HCT116 (cell line): ENCODE measurements around the gene IL1RAP.

Experiments used
- CEBPB ChIP-seq: IDR thresholded peaks from 2 replicates; pipeline ENCODE4 v1.6.1; 2012; ENCODE audit warnings: low read depth
- EZH2 ChIP-seq: fragments of 200-600 bp; sonication (generic); IDR thresholded peaks from 2 replicates; pipeline ENCODE4 v1.6.1; 2017; ENCODE audit warnings: antibody characterized with exemption, mixed run types
- EZH2phosphoT487 ChIP-seq: fragments of 200-600 bp; IDR thresholded peaks from 2 replicates; pipeline ENCODE4 v1.6.1; 2018; ENCODE audit warnings: antibody characterized with exemption, borderline replicate concordance
- JUND ChIP-seq: IDR thresholded peaks from 2 replicates; pipeline ENCODE4 v1.6.1; 2012
- POLR2A ChIP-seq: IDR thresholded peaks from 2 replicates; pipeline ENCODE4 v1.7.0; 2011; ENCODE audit warnings: borderline replicate concordance; ENCODE audit not compliant: insufficient read depth, insufficient read length; ENCODE audit errors: extremely low read depth
- POLR2AphosphoS5 ChIP-seq: IDR thresholded peaks from 2 replicates; pipeline ENCODE4 v1.6.1; 2011; ENCODE audit warnings: mild to moderate bottlenecking, low read depth, low read length, moderate library complexity
- RAD21 ChIP-seq: IDR thresholded peaks from 2 replicates; pipeline ENCODE4 v1.6.1; 2012; ENCODE audit warnings: low read depth, mild to moderate bottlenecking
- TCF7L2 ChIP-seq: IDR thresholded peaks from 2 replicates; pipeline ENCODE4 v1.7.0; 2011; ENCODE audit warnings: borderline replicate concordance, inconsistent platforms; ENCODE audit not compliant: insufficient read depth, insufficient read length; ENCODE audit errors: extremely low read depth
- YY1 ChIP-seq: IDR thresholded peaks from 2 replicates; pipeline ENCODE4 v1.6.1; 2011; ENCODE audit warnings: low read length, low read depth, moderate library complexity, mild to moderate bottlenecking; ENCODE audit not compliant: insufficient replicate concordance; ENCODE audit errors: extremely low read depth
- ZFX ChIP-seq: fragments of 450-650 bp; IDR thresholded peaks from 2 replicates; pipeline ENCODE4 v1.6.1; 2017
- ZNF274 ChIP-seq: fragments of 200-500 bp; sonication (Bioruptor generic); IDR thresholded peaks from 2 replicates; pipeline ENCODE4 v1.6.1; 2014; ENCODE audit warnings: mild to moderate bottlenecking, low read depth, low read length, inconsistent platforms
- TF ChIP-seq, protein P1 (sequence below), 3 experiments: fragments of 200-600 bp in 1 of 3; sonication (generic) in 1 of 3; IDR thresholded peaks in 2 of 3; conservative IDR thresholded peaks in 1 of 3; 2 replicates each; pipeline ENCODE4 v1.5.1; 2012 to 2017; ENCODE audit warnings: low read depth in 2 of 3, low read length in 2 of 3, antibody characterized with exemption in 1 of 3, borderline replicate concordance in 1 of 3, control low read depth in 1 of 3, mild to moderate bottlenecking in 1 of 3, mixed read lengths in 1 of 3, mixed run types in 1 of 3, moderate library complexity in 1 of 3; ENCODE audit not compliant: insufficient read depth in 1 of 3
- TF ChIP-seq, protein P2 (sequence below): IDR thresholded peaks from 2 replicates; pipeline ENCODE4 v1.6.1; 2012

DNA sequence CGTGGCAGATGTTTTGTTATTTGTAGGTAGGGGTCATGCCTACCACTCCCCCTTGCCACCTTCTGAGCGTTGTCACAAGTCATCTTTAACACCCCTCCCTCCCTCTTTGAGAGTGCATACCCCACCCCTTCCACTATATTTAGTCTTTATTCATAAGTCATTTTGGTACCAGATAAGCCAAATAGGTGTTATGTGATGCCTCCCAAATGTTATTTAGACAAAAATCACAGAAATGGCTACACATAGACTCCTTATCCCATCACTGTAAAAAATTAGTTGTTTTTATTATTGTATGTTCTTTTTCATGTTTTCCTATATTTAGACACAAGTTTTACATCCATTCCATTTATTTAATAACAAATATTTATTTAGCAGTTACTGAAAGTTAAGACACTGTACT is 93.1 kb downstream of the IL1RAP start:
- TF ChIP-seq POLR2A (no peak), EZH2phosphoT487 (no peak), ZFX (no peak), POLR2AphosphoS5 (no peak), RAD21 (no peak), CEBPB (no peak), EZH2 (no peak), YY1 (no peak), TCF7L2 (no peak), ZNF274 (no peak), JUND (no peak)
- TF ChIP-seq, protein P1, sequence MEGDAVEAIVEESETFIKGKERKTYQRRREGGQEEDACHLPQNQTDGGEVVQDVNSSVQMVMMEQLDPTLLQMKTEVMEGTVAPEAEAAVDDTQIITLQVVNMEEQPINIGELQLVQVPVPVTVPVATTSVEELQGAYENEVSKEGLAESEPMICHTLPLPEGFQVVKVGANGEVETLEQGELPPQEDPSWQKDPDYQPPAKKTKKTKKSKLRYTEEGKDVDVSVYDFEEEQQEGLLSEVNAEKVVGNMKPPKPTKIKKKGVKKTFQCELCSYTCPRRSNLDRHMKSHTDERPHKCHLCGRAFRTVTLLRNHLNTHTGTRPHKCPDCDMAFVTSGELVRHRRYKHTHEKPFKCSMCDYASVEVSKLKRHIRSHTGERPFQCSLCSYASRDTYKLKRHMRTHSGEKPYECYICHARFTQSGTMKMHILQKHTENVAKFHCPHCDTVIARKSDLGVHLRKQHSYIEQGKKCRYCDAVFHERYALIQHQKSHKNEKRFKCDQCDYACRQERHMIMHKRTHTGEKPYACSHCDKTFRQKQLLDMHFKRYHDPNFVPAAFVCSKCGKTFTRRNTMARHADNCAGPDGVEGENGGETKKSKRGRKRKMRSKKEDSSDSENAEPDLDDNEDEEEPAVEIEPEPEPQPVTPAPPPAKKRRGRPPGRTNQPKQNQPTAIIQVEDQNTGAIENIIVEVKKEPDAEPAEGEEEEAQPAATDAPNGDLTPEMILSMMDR (IDR thresholded peaks at IDR 0.05 in 2 of 3, conservative IDR thresholded peaks at IDR 0.05 in 1 of 3; ENCODE audit: borderline replicate concordance in 1 of 3, insufficient read depth in 1 of 3, low read depth in 2 of 3, low read length in 2 of 3) = no peak
- TF ChIP-seq, protein P2, sequence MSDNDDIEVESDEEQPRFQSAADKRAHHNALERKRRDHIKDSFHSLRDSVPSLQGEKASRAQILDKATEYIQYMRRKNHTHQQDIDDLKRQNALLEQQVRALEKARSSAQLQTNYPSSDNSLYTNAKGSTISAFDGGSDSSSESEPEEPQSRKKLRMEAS = no peak
